Duodenal mucosa (tissue), 2 donors: ENCODE measurements around the gene EMP1.

Experiments used
- H3K27ac ChIP-seq: one replicate; pipeline ENCODE4 v1.7.0; 2013; ENCODE audit warnings: low read depth, low read length
- H3K27me3 ChIP-seq, 2 donors: one replicate each; pipeline ENCODE4 v1.7.0; 2013; ENCODE audit warnings: low read length in 2 of 2, control low read depth in 1 of 2; ENCODE audit not compliant: insufficient read depth in 2 of 2, control insufficient read depth in 1 of 2
- H3K36me3 ChIP-seq, 2 donors: one replicate each; pipeline ENCODE4 v1.7.0; 2013; ENCODE audit warnings: low read length in 2 of 2, control low read depth in 1 of 2; ENCODE audit not compliant: insufficient read depth in 2 of 2, control insufficient read depth in 1 of 2
- H3K4me1 ChIP-seq, 2 donors: one replicate each; pipeline ENCODE4 v1.7.0; 2013; ENCODE audit warnings: low read length in 2 of 2, control low read depth in 1 of 2; ENCODE audit not compliant: insufficient read depth in 2 of 2, control insufficient read depth in 1 of 2
- H3K4me3 ChIP-seq, 2 donors: one replicate each; pipeline ENCODE4 v1.7.0; 2013; ENCODE audit warnings: low read length in 2 of 2, low read depth in 1 of 2
- H3K9ac ChIP-seq, 2 donors: one replicate each; pipeline ENCODE4 v1.7.0; 2013; ENCODE audit warnings: low read length in 2 of 2, low read depth in 1 of 2
- H3K9me3 ChIP-seq, 2 donors: one replicate each; pipeline ENCODE4 v1.7.0; 2013; ENCODE audit warnings: low read length in 2 of 2, control low read depth in 1 of 2; ENCODE audit not compliant: control insufficient read depth in 1 of 2

Gene EMP1

GRCh38 chr12:13182881-13183280, 13.6 kb upstream of the EMP1 start:
- H3K27ac ChIP-seq, result no peak overlapping the region
- no peaks in the 10 kb centered on the region for H3K27me3 ChIP-seq
- H3K9me3 ChIP-seq, result no peaks in the 10 kb centered on the region
- peaks cover 14 to 24% of the 10 kb centered on the region in 2 donors for H3K4me1 ChIP-seq
- H3K36me3 ChIP-seq, result no peaks in the 10 kb centered on the region
- H3K9ac ChIP-seq, result no peak overlapping the region
- no peak overlapping the region for H3K4me3 ChIP-seq

- Histone ChIP-seq H3K9me3 (no peaks in the 10 kb centered on the region), H3K36me3 (no peaks in the 10 kb centered on the region), H3K4me3 (no peak overlapping the region), H3K27me3 (no peaks in the 10 kb centered on the region), H3K9ac (no peak overlapping the region), H3K4me1 (peaks cover 13 to 18% of the 10 kb centered on the region in 2 donors), H3K27ac (no peak overlapping the region)
Observed at GRCh38 chr12:13183620-13184019, 12.9 kb upstream of the EMP1 start.

- H3K36me3 ChIP-seq, result no peaks in the 10 kb centered on the region
Observed at GRCh38 chr12:13186302-13186701, 10.2 kb upstream of the EMP1 start.

GRCh38 chr12:13187399-13187798, 9.1 kb upstream of the EMP1 start:
- Histone ChIP-seq H3K27ac (no peak overlapping the region), H3K36me3 (no peaks in the 10 kb centered on the region), H3K27me3 (no peaks in the 10 kb centered on the region), H3K9ac (no peak overlapping the region), H3K4me1 (peaks cover 0 to 4% of the 10 kb centered on the region in 2 donors), H3K9me3 (no peaks in the 10 kb centered on the region), H3K4me3 (no peak overlapping the region)

More at GRCh38 chr12:13186302-13186701, 10.2 kb upstream of the EMP1 start:
- Histone ChIP-seq H3K27me3 (no peaks in the 10 kb centered on the region), H3K4me1 (peaks cover 0 to 4% of the 10 kb centered on the region in 2 donors), H3K9me3 (no peaks in the 10 kb centered on the region), H3K27ac (no peak overlapping the region), H3K9ac (no peak overlapping the region), H3K4me3 (no peak overlapping the region)

GRCh38 chr12:13189264-13189663, 7.3 kb upstream of the EMP1 start:
- Histone ChIP-seq H3K9ac (no peak overlapping the region), H3K27me3 (no peaks in the 10 kb centered on the region), H3K36me3 (no peaks in the 10 kb centered on the region), H3K9me3 (no peaks in the 10 kb centered on the region), H3K4me3 (no peak overlapping the region), H3K4me1 (peaks cover 1 to 6% of the 10 kb centered on the region in 2 donors), H3K27ac (no peak overlapping the region)

GRCh38 chr12:13190275-13190674, 6.3 kb upstream of the EMP1 start:
- no peak overlapping the region for H3K27ac ChIP-seq
- no peak overlapping the region for H3K4me3 ChIP-seq
- no peaks in the 10 kb centered on the region for H3K27me3 ChIP-seq
- no peaks in the 10 kb centered on the region for H3K9me3 ChIP-seq
- peaks cover 10 to 13% of the 10 kb centered on the region in 2 donors for H3K4me1 ChIP-seq
- no peaks in the 10 kb centered on the region for H3K36me3 ChIP-seq
- no peak overlapping the region for H3K9ac ChIP-seq

GRCh38 chr12:13192719-13193118, 3.8 kb upstream of the EMP1 start:
- Histone ChIP-seq H3K9ac (no peak overlapping the region), H3K4me3 (no peak overlapping the region), H3K27me3 (no peaks in the 10 kb centered on the region), H3K36me3 (no peaks in the 10 kb centered on the region), H3K9me3 (no peaks in the 10 kb centered on the region), H3K4me1 (peaks cover 20% of the 10 kb centered on the region in 2 donors), H3K27ac (no peak overlapping the region)

GRCh38 chr12:13193505-13194231, 2.9 kb upstream of the EMP1 start:
- Histone ChIP-seq H3K9ac (no peak overlapping the region), H3K27me3 (no peaks in the 10 kb centered on the region), H3K4me3 (no peak overlapping the region), H3K27ac (no peak overlapping the region), H3K4me1 (peaks cover 20% of the 10 kb centered on the region in 2 donors), H3K36me3 (no peaks in the 10 kb centered on the region), H3K9me3 (no peaks in the 10 kb centered on the region)

GRCh38 chr12:13194401-13195110, 2.0 kb upstream of the EMP1 start:
- H3K4me3 ChIP-seq, result no peak overlapping the region
- no peaks in the 10 kb centered on the region for H3K36me3 ChIP-seq
- H3K9ac ChIP-seq, result no peak overlapping the region
- no peak overlapping the region for H3K27ac ChIP-seq
- no peaks in the 10 kb centered on the region for H3K9me3 ChIP-seq
- peaks cover 20% of the 10 kb centered on the region in 2 donors for H3K4me1 ChIP-seq
- no peaks in the 10 kb centered on the region for H3K27me3 ChIP-seq

GRCh38 chr12:13195250-13195649, 1.3 kb upstream of the EMP1 start:
- Histone ChIP-seq H3K36me3 (no peaks in the 10 kb centered on the region), H3K27ac (no peak overlapping the region), H3K9me3 (no peaks in the 10 kb centered on the region), H3K4me1 (peaks cover 20 to 23% of the 10 kb centered on the region in 2 donors), H3K4me3 (no peak overlapping the region), H3K27me3 (no peaks in the 10 kb centered on the region), H3K9ac (peak overlapping the region in 1 of 2 donors; percentile 6)
